SU-DHL-6 (cell line): ENCODE measurements around the gene SMIM21.

ENCODE experiments used
- CTCF ChIP-seq: fragments of 200-600 bp; sonication (generic); IDR thresholded peaks from one replicate; pipeline ENCODE4 v1.5.1; 2017; ENCODE audit warnings: antibody characterized with exemption, mild to moderate bottlenecking, low read length, moderate library complexity; ENCODE audit not compliant: insufficient read depth, poor library complexity, severe bottlenecking
- EZH2phosphoT487 ChIP-seq: fragments of 200-600 bp; sonication (generic), shearing (Covaris generic); conservative IDR thresholded peaks from 2 replicates; pipeline ENCODE4 v1.6.1; 2018; ENCODE audit warnings: mild to moderate bottlenecking, antibody characterized with exemption, low read length, moderate library complexity, mixed read lengths

DNA sequence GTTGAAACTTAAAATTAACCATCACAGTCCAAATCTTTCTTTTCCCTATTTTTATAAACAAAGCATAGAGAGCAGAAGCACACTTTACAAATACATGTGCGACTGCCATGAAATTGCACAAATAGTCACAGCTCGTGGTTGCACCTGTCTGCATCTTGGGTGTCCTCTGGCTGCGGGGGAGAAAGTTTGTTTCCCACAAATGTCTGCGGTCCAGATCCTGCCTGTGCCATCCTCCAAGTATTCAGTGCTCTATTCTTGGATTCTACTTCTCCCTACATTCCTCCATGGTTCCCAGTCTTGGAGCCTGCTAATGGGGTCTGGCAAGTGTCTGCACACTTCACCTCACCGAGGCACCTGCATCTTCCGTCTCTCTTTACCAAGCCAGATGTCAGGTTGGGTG is 52.2 kb downstream of the SMIM21 start:
- TF ChIP-seq CTCF (no peak), EZH2phosphoT487 (no peak)
